ENCODE data around the gene RASAL3. TPM values are rescaled to one million over a fixed set of nuclear protein-coding genes. Genes with fewer than 3 reads are reported as not detected.

The RASAL3 gene
- total RNA-seq, 1 experiment from 2014 or later: not detected

DNA sequence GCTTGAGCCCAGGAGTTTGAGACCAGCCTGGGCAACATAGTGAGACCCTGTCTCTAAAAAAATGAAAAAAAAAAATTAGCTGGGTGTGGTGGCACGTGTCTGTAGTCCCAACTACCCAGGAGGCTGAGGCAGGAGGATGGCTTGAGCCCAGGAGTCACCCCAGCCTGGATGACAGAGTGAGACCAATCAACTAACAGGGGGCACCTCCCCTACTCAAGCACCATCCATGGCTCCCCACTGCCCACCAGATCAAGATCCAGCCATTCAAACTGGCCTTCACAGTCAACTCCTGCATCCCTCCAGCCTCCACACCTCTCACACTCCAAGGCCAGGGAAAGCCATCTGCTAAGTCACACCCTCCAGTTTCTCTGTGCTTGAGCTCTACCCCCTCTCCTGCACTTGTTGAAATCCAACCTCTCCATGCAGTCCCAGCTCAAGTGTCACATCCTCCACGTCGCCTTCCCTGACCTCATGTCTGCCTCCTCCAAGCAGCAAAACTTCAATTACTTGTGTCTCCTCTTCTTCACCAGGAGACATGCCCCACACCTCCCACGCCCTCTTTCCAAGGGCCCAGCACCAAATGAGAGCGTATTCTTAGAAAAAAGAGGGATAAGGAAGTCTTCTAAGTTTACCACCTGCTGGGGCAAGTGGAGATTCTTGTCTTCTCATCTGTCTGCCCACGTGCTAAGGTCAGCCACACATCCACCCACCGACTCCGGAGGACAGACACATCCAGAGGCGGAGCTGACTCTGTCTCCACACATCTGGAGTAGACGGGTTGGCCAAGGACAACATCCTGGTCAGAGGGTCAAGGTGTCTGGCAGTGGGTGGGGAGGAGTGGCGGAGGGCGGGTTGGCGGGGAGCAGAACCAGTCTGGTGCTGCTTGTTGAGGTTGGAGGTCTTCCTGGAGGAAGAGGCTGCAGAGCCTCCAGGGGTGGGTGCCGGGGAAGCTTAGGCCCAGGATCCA is 43.0 kb upstream of the RASAL3 start:
- Mint-ChIP-seq H3K27ac (ENCODE audit: low read depth, unreplicated experiment) (no peak overlapping the region), H3K4me1 (ENCODE audit: insufficient read depth, unreplicated experiment) (no peaks in the 10 kb centered on the region), H3K9me3 (ENCODE audit: unreplicated experiment) (peaks cover 7% of the 10 kb centered on the region), H3K4me3 (ENCODE audit: unreplicated experiment) (no peak overlapping the region), H3K27me3 (ENCODE audit: insufficient read depth, unreplicated experiment) (peaks cover 24% of the 10 kb centered on the region), H3K36me3 (ENCODE audit: insufficient read depth, unreplicated experiment) (no peaks in the 10 kb centered on the region)
- TF ChIP-seq, protein P1, sequence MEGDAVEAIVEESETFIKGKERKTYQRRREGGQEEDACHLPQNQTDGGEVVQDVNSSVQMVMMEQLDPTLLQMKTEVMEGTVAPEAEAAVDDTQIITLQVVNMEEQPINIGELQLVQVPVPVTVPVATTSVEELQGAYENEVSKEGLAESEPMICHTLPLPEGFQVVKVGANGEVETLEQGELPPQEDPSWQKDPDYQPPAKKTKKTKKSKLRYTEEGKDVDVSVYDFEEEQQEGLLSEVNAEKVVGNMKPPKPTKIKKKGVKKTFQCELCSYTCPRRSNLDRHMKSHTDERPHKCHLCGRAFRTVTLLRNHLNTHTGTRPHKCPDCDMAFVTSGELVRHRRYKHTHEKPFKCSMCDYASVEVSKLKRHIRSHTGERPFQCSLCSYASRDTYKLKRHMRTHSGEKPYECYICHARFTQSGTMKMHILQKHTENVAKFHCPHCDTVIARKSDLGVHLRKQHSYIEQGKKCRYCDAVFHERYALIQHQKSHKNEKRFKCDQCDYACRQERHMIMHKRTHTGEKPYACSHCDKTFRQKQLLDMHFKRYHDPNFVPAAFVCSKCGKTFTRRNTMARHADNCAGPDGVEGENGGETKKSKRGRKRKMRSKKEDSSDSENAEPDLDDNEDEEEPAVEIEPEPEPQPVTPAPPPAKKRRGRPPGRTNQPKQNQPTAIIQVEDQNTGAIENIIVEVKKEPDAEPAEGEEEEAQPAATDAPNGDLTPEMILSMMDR (IDR thresholded peaks at IDR 0.05; ENCODE audit: unreplicated experiment): no peak
- ChIA-PET POLR2A (interaction anchor here (1.5 kb wide), 1 partner anchor 47 kb away, joined by 3 read pairs; no protein-coding TSS in a partner anchor), CTCF (interaction anchor here (0.6 kb wide), 1 partner anchor 34 kb away, joined by 3 read pairs; no protein-coding TSS in a partner anchor)
- intact Hi-C loops (cut with micrococcal nuclease): no loop called here
- no TSS peak for BruUV-seq (replicated peaks)
- DNase-seq (ENCODE audit: unreplicated experiment): no peak

DNA sequence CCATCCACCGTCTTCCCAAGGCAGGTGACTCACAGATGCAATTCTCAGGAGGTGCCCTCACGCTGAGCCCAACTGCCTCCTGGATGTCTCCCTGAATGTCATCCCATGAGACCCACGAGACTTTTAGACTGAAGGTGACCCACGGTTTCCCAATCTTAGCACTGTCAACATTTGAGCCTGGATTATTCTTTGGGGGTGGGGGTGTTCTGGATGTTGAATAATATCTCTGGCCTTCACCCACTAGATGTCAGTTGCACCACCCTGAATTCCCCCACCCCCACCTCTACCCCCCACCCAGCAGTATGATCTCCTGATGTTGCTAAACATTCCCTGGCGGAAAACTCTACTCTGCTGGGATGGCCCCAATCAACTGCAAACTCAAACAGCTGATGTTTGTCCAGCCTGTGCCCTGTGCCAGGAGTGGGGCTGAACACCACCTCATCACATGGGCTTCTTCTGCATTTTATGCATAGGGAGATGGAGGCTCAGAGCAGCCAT is 41.8 kb upstream of the RASAL3 start:
- intact Hi-C loops (cut with micrococcal nuclease): no loop called here
- TF ChIP-seq, protein P1 (IDR thresholded peaks at IDR 0.05; ENCODE audit: unreplicated experiment): no peak
- BruUV-seq (replicated peaks): no TSS peak
- H3K4me1 Mint-ChIP-seq (ENCODE audit: insufficient read depth, unreplicated experiment): no peaks in the 10 kb centered on the region
- DNase-seq (ENCODE audit: unreplicated experiment): no peak
- H3K27me3 Mint-ChIP-seq (ENCODE audit: insufficient read depth, unreplicated experiment): peaks cover 24% of the 10 kb centered on the region
- H3K27ac Mint-ChIP-seq (ENCODE audit: low read depth, unreplicated experiment): no peak overlapping the region
- peaks cover 7% of the 10 kb centered on the region for H3K9me3 Mint-ChIP-seq (ENCODE audit: unreplicated experiment)
- CTCF ChIA-PET: interaction anchor here (0.6 kb wide), 1 partner anchor 33 kb away, joined by 3 read pairs; no protein-coding TSS in a partner anchor
- no peak overlapping the region for H3K4me3 Mint-ChIP-seq (ENCODE audit: unreplicated experiment)
- POLR2A ChIA-PET: interaction anchor here (1.5 kb wide), 1 partner anchor 48 kb away, joined by 3 read pairs; no protein-coding TSS in a partner anchor
- no peaks in the 10 kb centered on the region for H3K36me3 Mint-ChIP-seq (ENCODE audit: insufficient read depth, unreplicated experiment)

DNA sequence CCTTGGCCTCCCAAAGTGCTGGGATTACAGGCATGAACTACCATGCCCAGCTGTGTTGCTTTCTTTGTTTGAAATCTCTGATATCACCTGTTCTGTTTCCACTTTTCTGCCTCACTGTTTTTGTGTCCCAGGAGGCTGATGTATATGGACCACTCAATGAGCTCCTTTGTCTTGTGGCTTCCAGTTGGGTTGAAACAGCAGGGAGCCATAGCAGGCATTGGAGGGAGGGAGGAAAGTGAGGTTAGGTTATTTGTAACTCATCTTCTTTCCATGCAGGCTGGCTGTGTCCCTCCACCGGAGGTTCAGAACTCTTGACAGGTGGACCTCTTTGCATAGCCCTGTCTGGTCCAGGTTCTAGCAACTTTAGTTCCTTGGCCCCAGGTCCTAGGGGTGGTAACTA is 37.9 kb upstream of the RASAL3 start:
- Mint-ChIP-seq H3K4me3 (ENCODE audit: unreplicated experiment) (no peak overlapping the region), H3K36me3 (ENCODE audit: insufficient read depth, unreplicated experiment) (no peaks in the 10 kb centered on the region), H3K27ac (ENCODE audit: low read depth, unreplicated experiment) (no peak overlapping the region), H3K4me1 (ENCODE audit: insufficient read depth, unreplicated experiment) (no peaks in the 10 kb centered on the region), H3K9me3 (ENCODE audit: unreplicated experiment) (peaks cover 7% of the 10 kb centered on the region), H3K27me3 (ENCODE audit: insufficient read depth, unreplicated experiment) (peaks cover 10% of the 10 kb centered on the region)
- CTCF ChIA-PET: interaction anchor here (0.9 kb wide), 1 partner anchor 53 kb away, joined by 3 read pairs; no protein-coding TSS in a partner anchor
- POLR2A ChIA-PET: no interaction called here
- no TSS peak for BruUV-seq (replicated peaks)
- intact Hi-C loops (cut with micrococcal nuclease): no loop called here
- DNase-seq (ENCODE audit: unreplicated experiment): no peak
- TF ChIP-seq, protein P1 (IDR thresholded peaks at IDR 0.05; ENCODE audit: unreplicated experiment): no peak

DNA sequence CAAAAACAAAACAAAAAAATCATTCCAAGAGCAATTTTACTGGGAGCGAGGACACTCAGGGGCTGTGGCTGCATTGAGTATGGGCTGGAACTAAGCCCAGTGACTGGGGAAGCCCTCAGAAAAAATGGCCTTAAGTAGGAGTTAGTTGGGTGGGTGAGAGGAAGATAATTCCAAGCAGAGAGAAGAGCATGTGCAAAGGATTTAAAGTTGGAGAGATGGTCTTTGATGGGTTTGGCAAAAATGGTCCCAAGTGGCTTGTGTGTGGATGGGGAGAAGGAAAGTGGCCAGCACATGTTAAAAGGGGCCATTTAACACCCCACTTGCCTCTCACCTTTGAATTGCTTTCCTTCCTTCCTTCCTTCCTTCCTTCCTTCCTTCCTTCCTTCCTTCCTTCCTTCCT is 37.3 kb upstream of the RASAL3 start:
- H3K9me3 Mint-ChIP-seq (ENCODE audit: unreplicated experiment): peaks cover 7% of the 10 kb centered on the region
- intact Hi-C loops (cut with micrococcal nuclease): no loop called here

More for the DNA sequence above, 37.3 kb upstream of the RASAL3 start:
- TF ChIP-seq, protein P1 (IDR thresholded peaks at IDR 0.05; ENCODE audit: unreplicated experiment): no peak
- Mint-ChIP-seq H3K27ac (ENCODE audit: low read depth, unreplicated experiment) (no peak overlapping the region), H3K27me3 (ENCODE audit: insufficient read depth, unreplicated experiment) (peaks cover 10% of the 10 kb centered on the region), H3K4me3 (ENCODE audit: unreplicated experiment) (no peak overlapping the region), H3K36me3 (ENCODE audit: insufficient read depth, unreplicated experiment) (no peaks in the 10 kb centered on the region), H3K4me1 (ENCODE audit: insufficient read depth, unreplicated experiment) (no peaks in the 10 kb centered on the region)
- no TSS peak for BruUV-seq (replicated peaks)
- DNase-seq (ENCODE audit: unreplicated experiment): no peak
- ChIA-PET CTCF (interaction anchor here (0.7 to 0.9 kb wide), 2 partner anchors 54 to 656 kb away, joined by 3 read pairs; no protein-coding TSS in a partner anchor), POLR2A (no interaction called here)

All from MCF 10A (cell line).